Esophagus muscularis mucosa (tissue), 4 donors: ENCODE results near the gene CAMTA1.

ENCODE experiments used
- CTCF ChIP-seq, 3 experiments: fragments of 200-600 bp in 2 of 3; fragments of 450-650 bp in 1 of 3; sonication (generic) in 2 of 3; IDR thresholded peaks; one replicate each; pipeline ENCODE4 v1.5.1; 2017 to 2019; ENCODE audit warnings: antibody characterized with exemption in 3 of 3, mild to moderate bottlenecking in 2 of 3, moderate library complexity in 1 of 3
- EP300 ChIP-seq: sonication (generic); formaldehyde crosslinking; IDR thresholded peaks from one replicate; pipeline ENCODE4 v1.6.1; 2017; ENCODE audit warnings: antibody characterized with exemption
- POLR2A ChIP-seq: fragments of 450-650 bp; IDR thresholded peaks from one replicate; pipeline ENCODE4 v1.6.1; 2017; ENCODE audit warnings: antibody characterized with exemption, moderate library complexity, mild to moderate bottlenecking, low read depth
- POLR2AphosphoS5 ChIP-seq, 2 donors: sonication (generic); formaldehyde crosslinking; IDR thresholded peaks; one replicate each; pipeline ENCODE4 v1.6.1; 2017; ENCODE audit warnings: antibody characterized with exemption in 2 of 2

DNA sequence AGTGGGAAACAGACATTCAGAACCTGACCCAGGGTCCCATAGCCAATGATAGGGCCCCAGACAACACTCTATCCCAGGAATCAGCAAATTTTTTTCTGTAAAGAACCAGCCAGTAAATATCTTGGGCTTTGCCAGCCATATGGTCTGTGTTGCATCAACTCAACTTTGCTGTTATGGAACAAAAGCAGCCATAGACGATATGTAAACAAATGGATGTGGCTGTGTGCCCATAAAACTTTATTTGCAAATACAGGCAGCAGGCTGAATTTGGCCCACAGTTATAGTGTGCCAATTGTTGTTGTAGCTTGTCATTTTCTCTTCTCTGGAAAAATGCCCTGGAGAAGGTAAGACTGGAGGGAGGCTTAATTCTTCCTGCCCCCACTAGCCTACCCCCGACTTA lies 554.7 kb downstream of the CAMTA1 start:
- TF ChIP-seq CTCF (IDR thresholded peaks at IDR 0.05): no peak
- no peak for TF ChIP-seq POLR2A
- no peak for TF ChIP-seq POLR2AphosphoS5 (IDR thresholded peaks at IDR 0.05)
- TF ChIP-seq EP300: no peak
